Mesodermal cell (in vitro differentiated cells): ENCODE results near the gene DPAGT1.

ENCODE experiments used
- H3K27ac ChIP-seq: 2 replicates; pipeline ENCODE4 v1.7.0; 2013; ENCODE audit warnings: mild to moderate bottlenecking, low read depth, low read length, moderate library complexity; ENCODE audit not compliant: severe bottlenecking
- H3K36me3 ChIP-seq: 2 replicates; pipeline ENCODE4 v1.7.1; 2013; ENCODE audit warnings: mild to moderate bottlenecking, low read length, moderate library complexity; ENCODE audit not compliant: control insufficient read depth, insufficient read depth
- H3K4me1 ChIP-seq: one replicate; pipeline ENCODE4 v1.7.1; 2013; ENCODE audit warnings: mild to moderate bottlenecking, low read length; ENCODE audit not compliant: insufficient read depth, control insufficient read depth, poor library complexity, severe bottlenecking
- H3K4me3 ChIP-seq: 2 replicates; pipeline ENCODE4 v1.7.0; 2013; ENCODE audit warnings: low read length, control low read depth, mild to moderate bottlenecking; ENCODE audit not compliant: insufficient read depth, poor library complexity, severe bottlenecking; ENCODE audit errors: extremely low read depth
- H3K9me3 ChIP-seq: 2 replicates; pipeline ENCODE4 v1.7.1; 2013; ENCODE audit warnings: mild to moderate bottlenecking, low read length, moderate library complexity; ENCODE audit not compliant: control insufficient read depth
- WGBS, 2 experiments: methylation state at CpG; one replicate each; pipeline ENCODE4 v1.1.5; 2013; ENCODE audit warnings: missing lambda C conversion rate in 2 of 2; ENCODE audit not compliant: insufficient coverage in 2 of 2; 5-methylcytosine and 5-hydroxymethylcytosine counted together

Gene DPAGT1

GRCh38 chr11:119126675-119127268 lies 25.1 kb upstream of the DPAGT1 start:
- 93 to 96% methylated on average over 3 to 4 of the region's 5 CpGs for WGBS, 2 experiments
- H3K4me1 ChIP-seq: peaks cover 8% of the 10 kb centered on the region
- no peaks in the 10 kb centered on the region for H3K9me3 ChIP-seq
- no peak overlapping the region for H3K27ac ChIP-seq
- H3K36me3 ChIP-seq: peaks cover 51% of the 10 kb centered on the region
- H3K4me3 ChIP-seq: no peak overlapping the region

GRCh38 chr11:119125821-119126220 lies 24.2 kb upstream of the DPAGT1 start:
- Histone ChIP-seq H3K36me3 (peaks cover 42% of the 10 kb centered on the region), H3K4me1 (peaks cover 8% of the 10 kb centered on the region), H3K27ac (no peak overlapping the region), H3K4me3 (no peak overlapping the region), H3K9me3 (no peaks in the 10 kb centered on the region)
- 95 to 100% methylated on average over 4 of the region's 6 CpGs for WGBS, 2 experiments

GRCh38 chr11:119121811-119122124 lies 20.1 kb upstream of the DPAGT1 start:
- 0 to 1% methylated on average over 16 to 19 of the region's 20 CpGs for WGBS, 2 experiments
- Histone ChIP-seq H3K27ac (peak overlapping the region; percentile 18), H3K9me3 (no peaks in the 10 kb centered on the region), H3K4me3 (peak overlapping the region; percentile 89), H3K4me1 (peaks cover 4% of the 10 kb centered on the region), H3K36me3 (peaks cover 32% of the 10 kb centered on the region)

GRCh38 chr11:119121008-119121810 lies 19.6 kb upstream of the DPAGT1 start, which contains the start of gene HINFP:
Gene HINFP, plus strand, starts transcription at chr11:119121580. Its CDS starts 5,365 bp downstream, at chr11:119126945.
- WGBS, 2 experiments: 0 to 1% methylated on average over 46 to 49 of the region's 54 CpGs
- Histone ChIP-seq H3K4me1 (peaks cover 4% of the 10 kb centered on the region), H3K4me3 (peak within 1 kb of the TSS; percentile 89), H3K9me3 (no peaks in the 10 kb centered on the region), H3K36me3 (peaks cover 28% of the 10 kb centered on the region), H3K27ac (peak within 1 kb of the TSS; percentile 43)

- Histone ChIP-seq H3K4me1 (peaks cover 4% of the 10 kb centered on the region), H3K9me3 (no peaks in the 10 kb centered on the region), H3K36me3 (peaks cover 31% of the 10 kb centered on the region), H3K4me3 (peak overlapping the region; percentile 89), H3K27ac (no peak overlapping the region)
- 68 to 74% methylated on average over 5 of the region's 5 CpGs for WGBS, 2 experiments
Observed at GRCh38 chr11:119120639-119121007, 19.0 kb upstream of the DPAGT1 start.

GRCh38 chr11:119118946-119119345 lies 17.3 kb upstream of the DPAGT1 start:
- Histone ChIP-seq H3K4me3 (no peak overlapping the region), H3K36me3 (peaks cover 39% of the 10 kb centered on the region), H3K27ac (no peak overlapping the region), H3K4me1 (peaks cover 4% of the 10 kb centered on the region), H3K9me3 (no peaks in the 10 kb centered on the region)
- no CpG with 5 or more reads among the region's 1 CpG for WGBS, 2 experiments

- Histone ChIP-seq H3K9me3 (no peaks in the 10 kb centered on the region), H3K4me3 (no peak overlapping the region), H3K27ac (no peak overlapping the region), H3K36me3 (peaks cover 43% of the 10 kb centered on the region), H3K4me1 (peaks cover 5% of the 10 kb centered on the region)
- 100% methylated on average over 1 to 2 of the region's 5 CpGs for WGBS, 2 experiments
Observed at GRCh38 chr11:119118227-119118626, 16.6 kb upstream of the DPAGT1 start.

GRCh38 chr11:119117004-119117706 lies 15.5 kb upstream of the DPAGT1 start:
- H3K4me1 ChIP-seq: peaks cover 6% of the 10 kb centered on the region
- H3K36me3 ChIP-seq: peaks cover 52% of the 10 kb centered on the region
- no peak overlapping the region for H3K27ac ChIP-seq
- no peaks in the 10 kb centered on the region for H3K9me3 ChIP-seq
- H3K4me3 ChIP-seq: no peak overlapping the region
- whole genome bisulfite sequencing, 2 experiments: 97 to 98% methylated on average over 3 of the region's 3 CpGs

GRCh38 chr11:119116601-119117000 lies 14.9 kb upstream of the DPAGT1 start:
- Histone ChIP-seq H3K36me3 (peaks cover 58% of the 10 kb centered on the region), H3K27ac (no peak overlapping the region), H3K4me1 (peaks cover 6% of the 10 kb centered on the region), H3K4me3 (no peak overlapping the region), H3K9me3 (no peaks in the 10 kb centered on the region)
- WGBS, 2 experiments: 90 to 94% methylated on average over 2 to 4 of the region's 5 CpGs

- H3K4me3 ChIP-seq: no peak overlapping the region
- no peaks in the 10 kb centered on the region for H3K9me3 ChIP-seq
- peaks cover 62% of the 10 kb centered on the region for H3K36me3 ChIP-seq
- H3K4me1 ChIP-seq: peaks cover 6% of the 10 kb centered on the region
- WGBS, 2 experiments: 84 to 96% methylated on average over 7 to 9 of the region's 10 CpGs
- H3K27ac ChIP-seq: no peak overlapping the region
Observed at GRCh38 chr11:119116235-119116594, 14.6 kb upstream of the DPAGT1 start.
